Endometrial microvascular endothelial cells (primary cell): ENCODE data around the gene GH1. TPM values are rescaled to one million over a fixed set of nuclear protein-coding genes. Genes with fewer than 3 reads are reported as not detected.
"Not testable (repeated sequence)": the region's sequence is repeated elsewhere in the genome, so short reads cannot be mapped to it uniquely, and the experiment has no call there.

Experiments
- in situ Hi-C: cut with HindIII; loops from 2 replicates; pipeline ENCODE4 v1.10.0; 2017; ENCODE audit warnings: low sequenced_read_pairs, low pct_unique_long_range_greater_than_20kb; ENCODE audit errors: inconsistent ontology term
- total RNA-seq: library from RNA; depleted of rRNA; stranded (reverse); fragments of >200 nt; gene quantifications from one replicate; pipeline ENCODE4 v1.2.3, GENCODE V29; 2015; ENCODE audit errors: inconsistent ontology term

Gene GH1
- total RNA-seq = not detected

GRCh38 chr17:63918789-63919305 is at the start of gene GH1:
Gene GH1, minus strand, starts transcription at chr17:63918839. Its CDS starts 63 bp downstream, at chr17:63918776.
- in situ Hi-C loops = not testable (repeated sequence)

GRCh38 chr17:63967953-63968352 is 49.3 kb upstream of the GH1 start:
- in situ Hi-C loops = no loop called here

- in situ Hi-C loops = no loop called here
Observed at GRCh38 chr17:63966646-63967264, 48.1 kb upstream of the GH1 start.

GRCh38 chr17:63963123-63963522 is 44.5 kb upstream of the GH1 start:
- in situ Hi-C loops = no loop called here

GRCh38 chr17:63962298-63962744 is 43.7 kb upstream of the GH1 start:
- in situ Hi-C loops = no loop called here

GRCh38 chr17:63961355-63962212 is 42.9 kb upstream of the GH1 start:
- in situ Hi-C loops = no loop called here

- in situ Hi-C loops = no loop called here
Observed at GRCh38 chr17:63960430-63960829, 41.8 kb upstream of the GH1 start.

- in situ Hi-C loops = no loop called here
Observed at GRCh38 chr17:63960006-63960405, 41.4 kb upstream of the GH1 start.

- in situ Hi-C loops = no loop called here
Observed at GRCh38 chr17:63956296-63956920, 37.8 kb upstream of the GH1 start.

GRCh38 chr17:63955791-63956190 is 37.2 kb upstream of the GH1 start:
- in situ Hi-C loops = no loop called here

- in situ Hi-C loops = no loop called here
Observed at GRCh38 chr17:63955232-63955631, 36.6 kb upstream of the GH1 start.

- in situ Hi-C loops = no loop called here
Observed at GRCh38 chr17:63954402-63955063, 35.9 kb upstream of the GH1 start.

GRCh38 chr17:63950940-63951907 is 32.6 kb upstream of the GH1 start:
- in situ Hi-C loops = no loop called here

GRCh38 chr17:63949576-63950250 is 31.1 kb upstream of the GH1 start:
- in situ Hi-C loops = no loop called here

GRCh38 chr17:63948521-63948920 is 29.9 kb upstream of the GH1 start:
- in situ Hi-C loops = no loop called here

- in situ Hi-C loops = no loop called here
Observed at GRCh38 chr17:63947711-63948330, 29.2 kb upstream of the GH1 start.
